HCT116 (cell line): ENCODE results near the gene ARTN. TPM values are rescaled to one million over a fixed set of nuclear protein-coding genes. Genes with fewer than 3 reads are reported as not detected.

Experiments used
- ATAC-seq: fragments of 200-7000 bp; cut with Tn5 transposase; 2 replicates; pipeline ENCODE4 v1.9.1; 2020; ENCODE audit warnings: mild to moderate bottlenecking, moderate library complexity
- BruUV-seq: library from RNA; stranded (reverse); fragments of 400-500 nt; replicated peaks from 2 replicates; lab custom pipeline; 2021; lab: Mats Ljungman, UMichigan
- CTCF ChIA-PET: fragments of 300-600 bp; sonication (Branson Sonifier 250); formaldehyde crosslinking; loops from one replicate; lab custom pipeline; 2021; ENCODE audit warnings: antibody characterized with exemption; lab: Charles Lee
- POLR2A ChIA-PET: fragments of 300-600, 350-600 bp; sonication (Branson Sonifier 250); formaldehyde crosslinking; loops from one replicate; lab custom pipeline; 2021; ENCODE audit warnings: antibody characterized with exemption; lab: Charles Lee
- RAD21 ChIA-PET, 2 experiments: fragments of 300-600 bp; sonication (Branson Sonifier 250); formaldehyde crosslinking; loops; one replicate each; lab custom pipeline; 2023; ENCODE audit warnings: low total read pairs in 2 of 2; ENCODE audit not compliant: uncharacterized antibody in 2 of 2, unreplicated experiment in 2 of 2, low non-redundant PET in 1 of 2; lab: Charles Lee
- DNase-seq: peaks from one replicate; pipeline ENCODE4 v3.0.0-alpha.2; 2010; ENCODE audit warnings: low read depth, low spot score
- H2AFZ ChIP-seq: fragments of 200-600 bp; shearing (Covaris generic), sonication (generic); 2 replicates; pipeline ENCODE4 v1.6.1; 2017; ENCODE audit warnings: low read depth, mixed run types, mixed read lengths, antibody characterized with exemption, low read length; ENCODE audit not compliant: poor library complexity, severe bottlenecking
- H3K27ac ChIP-seq: 2 replicates; pipeline ENCODE4 v1.5.1; 2012; ENCODE audit warnings: low read depth, low read length
- H3K27me3 ChIP-seq: fragments of 200-600 bp; sonication (generic); 2 replicates; pipeline ENCODE4 v1.6.1; 2016; ENCODE audit warnings: mixed run types, low read length, mixed read lengths; ENCODE audit not compliant: insufficient read depth
- H3K36me3 ChIP-seq, 2 experiments: fragments of 200-500 bp in 1 of 2; fragments of 200-600 bp in 1 of 2; sonication (Bioruptor generic) in 1 of 2; sonication (generic) in 1 of 2; 2 replicates each; pipeline versions ENCODE4 v1.5.1 to v1.6.1; 2014 to 2016; ENCODE audit warnings: low read length in 2 of 2, inconsistent platforms in 1 of 2, mixed read lengths in 1 of 2, mixed run types in 1 of 2; ENCODE audit not compliant: insufficient read depth in 2 of 2, control insufficient read depth in 1 of 2
- H3K4me1 ChIP-seq, 2 experiments: fragments of 200-600 bp in 1 of 2; sonication (generic) in 1 of 2; 2 replicates each; pipeline versions ENCODE4 v1.5.1 to v1.6.1; 2012 to 2017; ENCODE audit warnings: low read length in 2 of 2, inconsistent platforms in 1 of 2, mild to moderate bottlenecking in 1 of 2, mixed read lengths in 1 of 2, mixed run types in 1 of 2, moderate library complexity in 1 of 2; ENCODE audit not compliant: insufficient read depth in 2 of 2, control insufficient read depth in 1 of 2
- H3K4me2 ChIP-seq: fragments of 200-600 bp; sonication (generic); 2 replicates; pipeline ENCODE4 v1.6.1; 2017; ENCODE audit warnings: mixed run types, low read length, mixed read lengths
- H3K4me3 ChIP-seq, 2 experiments: fragments of 200-600 bp in 1 of 2; sonication (generic) in 1 of 2; replicated peaks in 1 of 2; 2 replicates each; pipeline ENCODE4 v1.5.1; 2011 to 2016; ENCODE audit warnings: low read length in 2 of 2, control low read depth in 1 of 2, low read depth in 1 of 2, mild to moderate bottlenecking in 1 of 2, mixed read lengths in 1 of 2, mixed run types in 1 of 2
- H3K79me2 ChIP-seq: fragments of 200-600 bp; sonication (generic); 2 replicates; pipeline ENCODE4 v1.6.1; 2017; ENCODE audit warnings: mild to moderate bottlenecking, mixed run types, low read length, moderate library complexity, mixed read lengths; ENCODE audit not compliant: insufficient read depth
- H3K9ac ChIP-seq: fragments of 200-600 bp; sonication (generic); 2 replicates; pipeline ENCODE4 v1.6.1; 2016; ENCODE audit warnings: low read length, mixed read lengths
- H3K9me2 ChIP-seq: fragments of 200-600 bp; sonication (generic), shearing (Covaris generic); 2 replicates; pipeline ENCODE4 v1.6.1; 2017; ENCODE audit warnings: mixed run types, mild to moderate bottlenecking, moderate library complexity; ENCODE audit not compliant: insufficient read depth
- H3K9me3 ChIP-seq, 2 experiments: fragments of 200-500 bp in 1 of 2; fragments of 200-600 bp in 1 of 2; sonication (Bioruptor generic) in 1 of 2; sonication (generic) in 1 of 2; 2 replicates each; pipeline ENCODE4 v1.6.1; 2014 to 2017; ENCODE audit warnings: low read length in 2 of 2, mixed read lengths in 2 of 2, inconsistent platforms in 1 of 2, low read depth in 1 of 2, mild to moderate bottlenecking in 1 of 2, mixed run types in 1 of 2, moderate library complexity in 1 of 2; ENCODE audit not compliant: control insufficient read depth in 1 of 2, insufficient read depth in 1 of 2
- H4K20me1 ChIP-seq: fragments of 200-600 bp; sonication (generic), shearing (Covaris generic); 2 replicates; pipeline ENCODE4 v1.6.1; 2017; ENCODE audit warnings: mixed run types, mild to moderate bottlenecking, moderate library complexity; ENCODE audit not compliant: insufficient read depth
- CBX3 ChIP-seq: IDR thresholded peaks from 2 replicates; pipeline ENCODE4 v1.6.1; 2012; ENCODE audit warnings: low read depth
- CTCF ChIP-seq, 3 experiments: fragments of 200-600 bp in 1 of 3; sonication (generic) in 1 of 3; IDR thresholded peaks in 2 of 3; conservative IDR thresholded peaks in 1 of 3; 2 replicates each; pipeline ENCODE4 v1.5.1; 2012 to 2017; ENCODE audit warnings: low read depth in 2 of 3, low read length in 2 of 3, antibody characterized with exemption in 1 of 3, borderline replicate concordance in 1 of 3, control low read depth in 1 of 3, mild to moderate bottlenecking in 1 of 3, mixed read lengths in 1 of 3, mixed run types in 1 of 3, moderate library complexity in 1 of 3; ENCODE audit not compliant: insufficient read depth in 1 of 3
- JUND ChIP-seq: IDR thresholded peaks from 2 replicates; pipeline ENCODE4 v1.6.1; 2012
- MAX ChIP-seq: IDR thresholded peaks from 2 replicates; pipeline ENCODE4 v1.6.1; 2012
- POLR2A ChIP-seq: IDR thresholded peaks from 2 replicates; pipeline ENCODE4 v1.7.0; 2011; ENCODE audit warnings: borderline replicate concordance; ENCODE audit not compliant: insufficient read depth, insufficient read length; ENCODE audit errors: extremely low read depth
- RAD21 ChIP-seq: IDR thresholded peaks from 2 replicates; pipeline ENCODE4 v1.6.1; 2012; ENCODE audit warnings: low read depth, mild to moderate bottlenecking
- REST ChIP-seq: IDR thresholded peaks from 2 replicates; pipeline ENCODE4 v1.6.1; 2012; ENCODE audit warnings: low read depth
- SP1 ChIP-seq: IDR thresholded peaks from 2 replicates; pipeline ENCODE4 v1.6.1; 2012; ENCODE audit warnings: low read depth
- SRF ChIP-seq: IDR thresholded peaks from 2 replicates; pipeline ENCODE4 v1.6.1; 2012; ENCODE audit warnings: low read depth
- TCF7L2 ChIP-seq: IDR thresholded peaks from 2 replicates; pipeline ENCODE4 v1.7.0; 2011; ENCODE audit warnings: borderline replicate concordance, inconsistent platforms; ENCODE audit not compliant: insufficient read depth, insufficient read length; ENCODE audit errors: extremely low read depth
- YY1 ChIP-seq: IDR thresholded peaks from 2 replicates; pipeline ENCODE4 v1.6.1; 2011; ENCODE audit warnings: low read length, low read depth, moderate library complexity, mild to moderate bottlenecking; ENCODE audit not compliant: insufficient replicate concordance; ENCODE audit errors: extremely low read depth
- ZNF274 ChIP-seq: fragments of 200-500 bp; sonication (Bioruptor generic); IDR thresholded peaks from 2 replicates; pipeline ENCODE4 v1.6.1; 2014; ENCODE audit warnings: mild to moderate bottlenecking, low read depth, low read length, inconsistent platforms
- intact Hi-C: fragments of 100-400 bp; cut with micrococcal nuclease; formaldehyde crosslinking; loops from 2 replicates; pipeline ENCODE4 v1.10.0; 2022
- total RNA-seq: library from RNA; stranded (reverse); gene quantifications from one replicate; pipeline ENCODE4 v1.2.1, GENCODE V29; 2021; ENCODE audit not compliant: unreplicated experiment

Gene ARTN
- total RNA-seq, 1 experiment from 2014 or later = 36.4 TPM

- H3K4me3 ChIP-seq = peak overlapping the region; percentile 92 to 99
- no peaks in the 10 kb centered on the region for H3K27me3 ChIP-seq
- ChIA-PET POLR2A (interaction anchor here (0.6 kb wide), 1 partner anchor 10 kb away, joined by 3 read pairs; no protein-coding TSS in a partner anchor), CTCF (interaction anchor here (1.3 to 2.2 kb wide), 2 partner anchors 39 to 211 kb away, joined by 3 to 10 read pairs; no protein-coding TSS in a partner anchor), RAD21 (no interaction called here)
- H2AFZ ChIP-seq = peak overlapping the region; percentile 30
- DNase-seq (no peak), ATAC-seq (peak; percentile 0; the same call in 1 of the 2 replicates)
- peaks cover 15 to 50% of the 10 kb centered on the region in 2 experiments; a peak in 3 of 4 replicates for H3K36me3 ChIP-seq
- intact Hi-C loops = no loop called here
- no TSS peak for BruUV-seq
- H3K79me2 ChIP-seq = peaks cover 58% of the 10 kb centered on the region
- no peaks in the 10 kb centered on the region for H3K9me2 ChIP-seq
- H3K9ac ChIP-seq = peak overlapping the region; percentile 93
- H3K4me1 ChIP-seq = peaks cover 22 to 63% of the 10 kb centered on the region in 2 experiments
- TF ChIP-seq YY1 (no peak), CTCF (IDR thresholded peaks at IDR 0.05 in 2 of 3, conservative IDR thresholded peaks at IDR 0.05 in 1 of 3; ENCODE audit: borderline replicate concordance in 1 of 3, insufficient read depth in 1 of 3, low read depth in 2 of 3, low read length in 2 of 3) (no peak), REST (no peak), MAX (no peak), ZNF274 (no peak), JUND (no peak), POLR2A (no peak), RAD21 (no peak), TCF7L2 (no peak), SRF (no peak), SP1 (no peak), CBX3 (no peak)
- no peaks in the 10 kb centered on the region for H3K9me3 ChIP-seq
- H3K27ac ChIP-seq = peak overlapping the region; percentile 80
- H3K4me2 ChIP-seq = peak overlapping the region; percentile 97
- H4K20me1 ChIP-seq = no peaks in the 10 kb centered on the region
Measured at GRCh38 chr1:43973981-43974442, 40.4 kb downstream of the ARTN start.
